Cardiac fibroblast (primary cell): ENCODE results near the gene SYTL5.

ENCODE experiments used
- DNase-seq, 2 donors: peaks; one replicate each; pipeline versions ENCODE4 v3.0.0 to v3.0.0-alpha.2; 2010; ENCODE audit warnings: low read depth in 2 of 2
- H3K4me3 ChIP-seq, 2 donors: replicated peaks in 1 of 2; 1 replicate in 1 of 2; 2 replicates in 1 of 2; pipeline ENCODE4 v1.5.1; 2011; ENCODE audit warnings: low read depth in 2 of 2, low read length in 2 of 2, mild to moderate bottlenecking in 2 of 2, moderate library complexity in 1 of 2
- CTCF ChIP-seq: IDR thresholded peaks from one replicate; pipeline ENCODE4 v1.5.1; 2011; ENCODE audit warnings: low read depth, mild to moderate bottlenecking, low read length, inconsistent platforms

The SYTL5 gene

GRCh38 chrX:38099688-38100087 lies 93.3 kb downstream of the SYTL5 start:
- TF ChIP-seq CTCF: no peak

GRCh38 chrX:38102240-38102639 lies 95.9 kb downstream of the SYTL5 start:
- no peak for DNase-seq
- no peak overlapping the region for H3K4me3 ChIP-seq
- no peak for TF ChIP-seq CTCF

More at GRCh38 chrX:38099688-38100087, 93.3 kb downstream of the SYTL5 start:
- DNase-seq: no peak
- H3K4me3 ChIP-seq: no peak overlapping the region

- DNase-seq: no peak
- H3K4me3 ChIP-seq: no peak overlapping the region
- TF ChIP-seq CTCF: no peak
Observed at GRCh38 chrX:38102875-38103274, 96.5 kb downstream of the SYTL5 start.

- DNase-seq: no peak
- no peak overlapping the region for H3K4me3 ChIP-seq
- TF ChIP-seq CTCF: no peak
Observed at GRCh38 chrX:38103857-38104812, 97.8 kb downstream of the SYTL5 start.

- no peak overlapping the region for H3K4me3 ChIP-seq
- TF ChIP-seq CTCF: no peak
- DNase-seq: no peak
Observed at GRCh38 chrX:38105216-38105725, 98.9 kb downstream of the SYTL5 start.

GRCh38 chrX:38106991-38107655 lies 100.8 kb downstream of the SYTL5 start:
- no peak for TF ChIP-seq CTCF
- no peak overlapping the region for H3K4me3 ChIP-seq
- DNase-seq: peak in 1 of 2 donors; percentile 61
